H9 (cell line): ENCODE results near the gene ADAMTSL5. TPM values are rescaled to one million over a fixed set of nuclear protein-coding genes. Genes with fewer than 3 reads are reported as not detected.
A peak's percentile ranks its signal among the peaks of the same experiment; 100 is the strongest.

Source experiments
- DNase-seq: peaks from one replicate; pipeline ENCODE4 v3.0.0-alpha.2; 2017
- H2AFZ ChIP-seq: one replicate; pipeline ENCODE4 v1.6.1; 2013; ENCODE audit warnings: mild to moderate bottlenecking, low read length, control low read depth, moderate library complexity
- H2AK5ac ChIP-seq: 2 replicates; pipeline ENCODE4 v1.6.1; 2013; ENCODE audit warnings: low read length, control low read depth, mixed read lengths; ENCODE audit not compliant: insufficient read length
- H2BK120ac ChIP-seq: one replicate; pipeline ENCODE4 v1.6.1; 2013; ENCODE audit warnings: low read depth, mild to moderate bottlenecking, low read length, control low read depth, inconsistent platforms; ENCODE audit not compliant: poor library complexity, severe bottlenecking
- H2BK12ac ChIP-seq: 2 replicates; pipeline ENCODE4 v1.6.1; 2013; ENCODE audit warnings: low read length, control low read depth, mixed read lengths, low read depth; ENCODE audit not compliant: insufficient read length
- H2BK15ac ChIP-seq: 2 replicates; pipeline ENCODE4 v1.6.1; 2013; ENCODE audit warnings: low read depth, low read length, control low read depth
- H2BK20ac ChIP-seq: one replicate; pipeline ENCODE4 v1.6.1; 2013; ENCODE audit warnings: low read depth, mild to moderate bottlenecking, low read length, control low read depth, inconsistent platforms; ENCODE audit not compliant: poor library complexity, severe bottlenecking
- H2BK5ac ChIP-seq: 2 replicates; pipeline ENCODE4 v1.6.1; 2013; ENCODE audit warnings: low read length, control low read depth, mixed read lengths; ENCODE audit not compliant: insufficient read length
- H3K14ac ChIP-seq: 2 replicates; pipeline ENCODE4 v1.6.1; 2013; ENCODE audit warnings: low read length, control low read depth; ENCODE audit not compliant: insufficient read depth
- H3K18ac ChIP-seq: 2 replicates; pipeline ENCODE4 v1.6.1; 2013; ENCODE audit warnings: low read depth, mild to moderate bottlenecking, mixed read lengths, low read length, control low read depth; ENCODE audit not compliant: insufficient read length
- H3K23ac ChIP-seq: 2 replicates; pipeline ENCODE4 v1.6.1; 2013; ENCODE audit warnings: low read length, control low read depth, mixed read lengths, low read depth; ENCODE audit not compliant: insufficient read length
- H3K23me2 ChIP-seq: 2 replicates; pipeline ENCODE4 v1.6.1; 2013; ENCODE audit warnings: low read depth, mild to moderate bottlenecking, mixed read lengths, low read length, control low read depth; ENCODE audit not compliant: insufficient read length, poor library complexity, severe bottlenecking
- H3K27ac ChIP-seq: 2 replicates; pipeline ENCODE4 v1.5.1; 2013; ENCODE audit warnings: low read length, control low read depth, mixed read lengths, low read depth; ENCODE audit not compliant: insufficient read length
- H3K27me3 ChIP-seq: 2 replicates; pipeline ENCODE4 v1.6.1; 2013; ENCODE audit warnings: low read length, control low read depth, inconsistent platforms; ENCODE audit not compliant: insufficient read depth
- H3K4ac ChIP-seq: 2 replicates; pipeline ENCODE4 v1.6.1; 2013; ENCODE audit warnings: low read depth, mild to moderate bottlenecking, control low read depth, inconsistent platforms, low read length, moderate library complexity
- H3K4me1 ChIP-seq: 2 replicates; pipeline ENCODE4 v1.6.1; 2013; ENCODE audit warnings: low read length, control low read depth, inconsistent platforms; ENCODE audit not compliant: insufficient read depth
- H3K4me2 ChIP-seq: 2 replicates; pipeline ENCODE4 v1.6.1; 2013; ENCODE audit warnings: low read length, control low read depth, mixed read lengths; ENCODE audit not compliant: insufficient read length, insufficient read depth
- H3K56ac ChIP-seq: 2 replicates; pipeline ENCODE4 v1.6.1; 2013; ENCODE audit warnings: low read depth, mild to moderate bottlenecking, mixed read lengths, low read length, control low read depth; ENCODE audit not compliant: insufficient read length
- H3K79me1 ChIP-seq: 2 replicates; pipeline ENCODE4 v1.6.1; 2013; ENCODE audit warnings: low read depth, mild to moderate bottlenecking, moderate library complexity, low read length, control low read depth, inconsistent platforms; ENCODE audit not compliant: insufficient read depth, poor library complexity, severe bottlenecking
- H3K79me2 ChIP-seq: 2 replicates; pipeline ENCODE4 v1.6.1; 2013; ENCODE audit warnings: low read length, control low read depth, inconsistent platforms; ENCODE audit not compliant: insufficient read depth
- H3K9ac ChIP-seq: 2 replicates; pipeline ENCODE4 v1.6.1; 2013; ENCODE audit warnings: low read length, control low read depth, mixed read lengths; ENCODE audit not compliant: insufficient read length; ENCODE audit errors: extremely low read depth
- H3K9me3 ChIP-seq: one replicate; pipeline ENCODE4 v1.6.1; 2013; ENCODE audit warnings: low read depth, low read length, inconsistent platforms; ENCODE audit not compliant: control insufficient read depth
- H3T11ph ChIP-seq: one replicate; pipeline ENCODE4 v1.6.1; 2013; ENCODE audit warnings: mild to moderate bottlenecking, low read length, control low read depth, inconsistent platforms
- H4K20me1 ChIP-seq: one replicate; pipeline ENCODE4 v1.6.1; 2013; ENCODE audit not compliant: control insufficient read depth, insufficient read length, insufficient read depth
- H4K5ac ChIP-seq: 2 replicates; pipeline ENCODE4 v1.6.1; 2013; ENCODE audit warnings: low read depth, mild to moderate bottlenecking, mixed read lengths, low read length, control low read depth; ENCODE audit not compliant: insufficient read length
- H4K8ac ChIP-seq: replicated peaks from 2 replicates; pipeline ENCODE4 v1.6.1; 2013; ENCODE audit warnings: low read length, control low read depth, mixed read lengths, low read depth; ENCODE audit not compliant: insufficient read length
- H4K91ac ChIP-seq: 2 replicates; pipeline ENCODE4 v1.6.1; 2013; ENCODE audit warnings: low read depth, mild to moderate bottlenecking, moderate library complexity, mixed read lengths, low read length, control low read depth; ENCODE audit not compliant: insufficient read length
- H3K27ac Mint-ChIP-seq, 3 experiments: 2 replicates in 2 of 3; 3 replicates in 1 of 3; pipeline ENCODE4 v1.8.0; 2020 to 2021; ENCODE audit warnings: mixed read lengths in 3 of 3, mild to moderate bottlenecking in 1 of 3, moderate library complexity in 1 of 3
- H3K27me3 Mint-ChIP-seq: 2 replicates; pipeline ENCODE4 v1.8.0; 2021; ENCODE audit warnings: low read depth, mild to moderate bottlenecking, moderate library complexity, mixed read lengths
- H3K36me3 Mint-ChIP-seq, 3 experiments: 2 replicates in 2 of 3; 3 replicates in 1 of 3; pipeline ENCODE4 v1.8.0; 2020 to 2021; ENCODE audit warnings: low read depth in 3 of 3, mixed read lengths in 3 of 3; ENCODE audit not compliant: insufficient read depth in 1 of 3
- H3K4me1 Mint-ChIP-seq, 2 experiments: 2 replicates each; pipeline ENCODE4 v1.8.0; 2020; ENCODE audit warnings: mixed read lengths in 2 of 2
- H3K4me3 Mint-ChIP-seq, 2 experiments: 2 replicates in 1 of 2; 3 replicates in 1 of 2; pipeline ENCODE4 v1.8.0; 2020 to 2021; ENCODE audit warnings: mild to moderate bottlenecking in 2 of 2, mixed read lengths in 2 of 2, moderate library complexity in 1 of 2
- H3K9me3 Mint-ChIP-seq, 2 experiments: 2 replicates in 1 of 2; 3 replicates in 1 of 2; pipeline ENCODE4 v1.8.0; 2020; ENCODE audit warnings: mild to moderate bottlenecking in 2 of 2, mixed read lengths in 2 of 2, moderate library complexity in 1 of 2
- CTCF ChIP-seq: fragments of 200-600 bp; sonication (generic); conservative IDR thresholded peaks from 3 replicates; pipeline ENCODE4 v1.8.0; 2021; ENCODE audit warnings: antibody characterized with exemption, mild to moderate bottlenecking
- WGBS: extraction: QIAGEN DNeasy Blood & Tissue Kit; methylation state at CpG from one replicate; pipeline ENCODE4 v1.1.7; 2013; ENCODE audit warnings: missing lambda C conversion rate, low lambda C conversion rate, mixed read lengths; ENCODE audit not compliant: insufficient read length; ENCODE audit errors: extremely low coverage; 5-methylcytosine and 5-hydroxymethylcytosine counted together
- total RNA-seq: library from RNA; stranded (reverse); gene quantifications from 2 replicates; pipeline ENCODE4 v1.2.1, GENCODE V29; 2021

ADAMTSL5 gene
- total RNA-seq, 1 experiment from 2014 or later: 1.5 TPM

DNA sequence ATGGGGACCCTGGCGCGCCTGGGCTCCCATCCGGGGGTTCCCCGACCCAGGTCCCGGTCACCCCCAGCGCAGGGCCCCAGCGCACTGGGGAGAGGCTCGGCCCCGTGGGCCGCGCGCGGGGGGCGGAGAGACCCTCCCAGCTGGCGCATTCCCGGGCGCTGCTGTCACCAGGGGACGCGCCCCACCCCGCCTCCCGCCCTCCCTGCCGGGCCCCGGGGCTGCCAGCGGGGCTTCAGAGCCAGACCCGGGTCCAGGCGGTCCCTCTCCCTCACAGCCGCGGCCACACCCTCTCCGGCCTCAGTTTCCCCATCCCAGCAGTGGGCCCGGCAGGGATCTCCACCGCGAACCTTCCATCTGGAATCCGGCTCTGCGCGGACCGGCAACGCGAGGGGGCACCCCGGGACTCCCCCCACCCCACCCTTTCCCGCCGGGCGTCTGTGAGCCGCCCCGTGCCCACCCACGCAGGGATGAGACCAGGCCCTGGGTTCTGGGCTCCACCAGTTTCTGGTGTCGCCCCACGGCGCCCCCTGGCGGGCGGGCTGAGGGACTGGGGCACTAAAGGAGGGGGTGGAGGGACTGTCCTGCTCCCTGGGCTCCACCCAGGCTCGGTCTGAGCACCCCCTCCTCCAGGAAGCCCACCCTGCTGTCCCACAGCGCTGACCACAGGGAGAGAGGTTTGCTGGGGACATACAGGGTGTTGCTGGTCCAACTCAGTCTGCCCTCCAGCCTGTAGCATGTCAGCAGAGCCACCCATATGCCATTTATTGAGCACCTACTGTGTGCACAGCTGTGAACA lies 878 bp upstream of the ADAMTSL5 start:
- Histone ChIP-seq H2AFZ (no peak overlapping the region), H3K23me2 (no peaks in the 10 kb centered on the region), H2AK5ac (no peak overlapping the region), H4K8ac (no peak overlapping the region), H3K14ac (no peak overlapping the region), H3K27ac (no peak overlapping the region), H3K9ac (no peak overlapping the region), H3K4me2 (no peak overlapping the region), H4K5ac (no peak overlapping the region), H3K9me3 (no peaks in the 10 kb centered on the region), H3K79me2 (no peaks in the 10 kb centered on the region), H4K20me1 (no peaks in the 10 kb centered on the region), H3K4me1 (no peaks in the 10 kb centered on the region), H4K91ac (no peak overlapping the region), H2BK15ac (no peak overlapping the region), H3K56ac (no peak overlapping the region), H3K27me3 (no peaks in the 10 kb centered on the region), H3K4ac (no peak overlapping the region), H2BK120ac (no peak overlapping the region), H3K79me1 (no peaks in the 10 kb centered on the region), H2BK20ac (no peak overlapping the region), H3T11ph (no peak overlapping the region), H2BK12ac (no peak overlapping the region), H3K23ac (no peak overlapping the region), H2BK5ac (no peak overlapping the region), H3K18ac (no peak overlapping the region)
- Mint-ChIP-seq H3K27me3 (peaks cover 78% of the 10 kb centered on the region), H3K4me3 (peak overlapping the region in 1 of 2 experiments; percentile 51; a peak in 1 of 5 replicates), H3K4me1 (peaks cover 13 to 14% of the 10 kb centered on the region in 2 experiments), H3K36me3 (no peaks in the 10 kb centered on the region), H3K9me3 (peaks cover 0 to 10% of the 10 kb centered on the region in 2 experiments; a peak in 1 of 5 replicates), H3K27ac (no peak overlapping the region)
- peak; percentile 80 for TF ChIP-seq CTCF
- WGBS: no CpG with 5 or more reads among the region's 52 CpGs
- DNase-seq: peak; percentile 56
